ENCODE data around the gene ARRDC3.

GRCh38 chr5:91397791-91398190, 14.7 kb upstream of the ARRDC3 start:
- TF ChIP-seq CTCF (IDR thresholded peaks at IDR 0.05; ENCODE audit: insufficient read depth, low read length) (no peak), POLR2AphosphoS5 (IDR thresholded peaks at IDR 0.05; ENCODE audit: low read depth) (no peak)

All from HL-60 (cell line).